Mesenchymal stem cell (in vitro differentiated cells and primary cell): ENCODE measurements around the gene MAP4K3.

Experiments
- DNase-seq: peaks from one replicate; pipeline ENCODE4 v3.0.0-alpha.2; 2013
- H2AFZ ChIP-seq: one replicate; pipeline ENCODE4 v1.6.1; 2013; ENCODE audit warnings: low read depth, mild to moderate bottlenecking, control low read depth, inconsistent platforms, low read length, moderate library complexity
- H2AK5ac ChIP-seq: 2 replicates; pipeline ENCODE4 v1.6.1; 2013; ENCODE audit warnings: low read length, moderate library complexity, mild to moderate bottlenecking, inconsistent platforms; ENCODE audit not compliant: severe bottlenecking
- H2BK120ac ChIP-seq: one replicate; pipeline ENCODE4 v1.6.1; 2013; ENCODE audit warnings: low read depth, mild to moderate bottlenecking, inconsistent platforms, low read length, moderate library complexity
- H2BK12ac ChIP-seq, 2 experiments: one replicate each; pipeline ENCODE4 v1.6.1; 2013; ENCODE audit warnings: inconsistent platforms in 2 of 2, low read length in 2 of 2, mild to moderate bottlenecking in 2 of 2, moderate library complexity in 2 of 2, control low read depth in 1 of 2
- H2BK15ac ChIP-seq: one replicate; pipeline ENCODE4 v1.6.1; 2013; ENCODE audit warnings: mild to moderate bottlenecking, low read depth, inconsistent platforms; ENCODE audit not compliant: poor library complexity, severe bottlenecking
- H2BK5ac ChIP-seq: 2 replicates; pipeline ENCODE4 v1.6.1; 2013; ENCODE audit warnings: low read depth, mild to moderate bottlenecking, low read length, control low read depth, inconsistent platforms; ENCODE audit not compliant: poor library complexity, severe bottlenecking
- H3K14ac ChIP-seq, 2 experiments: one replicate each; pipeline ENCODE4 v1.6.1; 2013; ENCODE audit warnings: inconsistent platforms in 2 of 2, low read length in 2 of 2, control low read depth in 1 of 2, mild to moderate bottlenecking in 1 of 2, moderate library complexity in 1 of 2
- H3K18ac ChIP-seq, 2 experiments: one replicate each; pipeline ENCODE4 v1.6.1; 2013; ENCODE audit warnings: inconsistent platforms in 2 of 2, low read length in 2 of 2, control low read depth in 1 of 2, low read depth in 1 of 2, mild to moderate bottlenecking in 1 of 2
- H3K23ac ChIP-seq, 2 experiments: one replicate each; pipeline ENCODE4 v1.6.1; 2013; ENCODE audit warnings: inconsistent platforms in 2 of 2, low read length in 2 of 2, mild to moderate bottlenecking in 2 of 2, moderate library complexity in 2 of 2, control low read depth in 1 of 2
- H3K27ac ChIP-seq: 2 replicates; pipeline ENCODE4 v1.5.1; 2013; ENCODE audit warnings: mild to moderate bottlenecking, moderate library complexity, low read length, control low read depth, inconsistent platforms; ENCODE audit not compliant: poor library complexity, severe bottlenecking
- H3K27me3 ChIP-seq, 2 experiments: 2 replicates each; pipeline versions ENCODE4 v1.6.1 to v1.7.0; 2013; ENCODE audit warnings: low read length in 2 of 2, mild to moderate bottlenecking in 2 of 2, moderate library complexity in 2 of 2, control low read depth in 1 of 2, inconsistent platforms in 1 of 2; ENCODE audit not compliant: control insufficient read depth in 1 of 2, insufficient read depth in 1 of 2
- H3K36me3 ChIP-seq, 2 experiments: 2 replicates each; pipeline versions ENCODE4 v1.6.1 to v1.7.0; 2013; ENCODE audit warnings: low read length in 2 of 2, control low read depth in 1 of 2, inconsistent platforms in 1 of 2, low read depth in 1 of 2, mild to moderate bottlenecking in 1 of 2; ENCODE audit not compliant: insufficient read depth in 2 of 2, control insufficient read depth in 1 of 2
- H3K4ac ChIP-seq, 2 experiments: one replicate each; pipeline ENCODE4 v1.6.1; 2013; ENCODE audit warnings: inconsistent platforms in 2 of 2, low read length in 2 of 2, mild to moderate bottlenecking in 2 of 2, moderate library complexity in 2 of 2, control low read depth in 1 of 2, low read depth in 1 of 2
- H3K4me1 ChIP-seq: 2 replicates; pipeline ENCODE4 v1.6.1; 2013; ENCODE audit warnings: low read depth, low read length, control low read depth; ENCODE audit not compliant: control insufficient read depth, insufficient read depth
- H3K4me2 ChIP-seq: 2 replicates; pipeline ENCODE4 v1.6.1; 2013; ENCODE audit warnings: low read length, mild to moderate bottlenecking, inconsistent platforms; ENCODE audit not compliant: poor library complexity, severe bottlenecking
- H3K4me3 ChIP-seq, 2 experiments: 2 replicates each; pipeline versions ENCODE4 v1.5.1 to v1.7.0; 2013; ENCODE audit warnings: low read length in 2 of 2, mild to moderate bottlenecking in 2 of 2, control low read depth in 1 of 2, low read depth in 1 of 2; ENCODE audit not compliant: insufficient read depth in 1 of 2
- H3K79me1 ChIP-seq: replicated peaks from 2 replicates; pipeline ENCODE4 v1.6.1; 2013; ENCODE audit warnings: mild to moderate bottlenecking, control low read depth, low read length, inconsistent platforms; ENCODE audit not compliant: poor library complexity, severe bottlenecking
- H3K9ac ChIP-seq: 2 replicates; pipeline ENCODE4 v1.7.0; 2013; ENCODE audit warnings: mild to moderate bottlenecking, low read length, moderate library complexity
- H3K9me3 ChIP-seq: 2 replicates; pipeline ENCODE4 v1.7.0; 2013; ENCODE audit warnings: mild to moderate bottlenecking, low read length; ENCODE audit not compliant: control insufficient read depth
- H4K8ac ChIP-seq: one replicate; pipeline ENCODE4 v1.6.1; 2013; ENCODE audit warnings: inconsistent platforms, mild to moderate bottlenecking, low read length, moderate library complexity
- H4K91ac ChIP-seq: one replicate; pipeline ENCODE4 v1.6.1; 2013; ENCODE audit warnings: mild to moderate bottlenecking, low read length, inconsistent platforms
- WGBS: methylation state at CpG from one replicate; pipeline ENCODE4 v1.1.7; 2013; ENCODE audit warnings: mixed read lengths; 5-methylcytosine and 5-hydroxymethylcytosine counted together

MAP4K3 gene

DNA sequence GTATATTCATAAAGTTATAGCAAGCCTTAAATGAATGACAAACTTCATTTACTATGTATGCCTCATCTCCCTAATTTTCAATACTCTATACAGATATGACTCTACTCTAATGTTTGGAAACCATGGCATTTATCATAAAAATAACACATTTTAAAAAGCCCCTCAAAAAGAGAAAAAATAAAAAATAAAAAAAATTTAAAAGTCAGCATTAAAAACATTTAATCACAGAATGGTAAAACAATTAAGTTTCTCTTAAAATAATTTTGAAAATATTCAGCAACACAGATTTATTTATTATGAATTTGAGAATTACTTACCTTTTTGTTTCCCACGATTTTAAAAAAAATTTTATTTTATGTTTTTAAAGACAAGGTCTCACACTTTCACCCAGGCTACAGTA is 128.3 kb downstream of the MAP4K3 start:
- H2AK5ac ChIP-seq, result no peak overlapping the region
- no peak for DNase-seq
- no peak overlapping the region for H3K4me3 ChIP-seq

GRCh38 chr2:39306626-39307025 is 130.5 kb downstream of the MAP4K3 start:
- H3K27ac ChIP-seq, result no peak overlapping the region
- H3K4me2 ChIP-seq, result no peak overlapping the region
- 89% methylated on average over 1 of the region's 1 CpG for WGBS
- no peak overlapping the region for H2BK120ac ChIP-seq
- H3K4me3 ChIP-seq, result no peak overlapping the region
- H3K9ac ChIP-seq, result no peak overlapping the region
- no peak overlapping the region for H3K14ac ChIP-seq
- no peaks in the 10 kb centered on the region for H3K27me3 ChIP-seq
- no peaks in the 10 kb centered on the region for H3K4me1 ChIP-seq
- no peak overlapping the region for H3K18ac ChIP-seq
- no peak overlapping the region for H4K8ac ChIP-seq
- DNase-seq, result no peak
- H2BK12ac ChIP-seq, result no peak overlapping the region
- no peaks in the 10 kb centered on the region for H3K9me3 ChIP-seq
- peaks cover 9% of the 10 kb centered on the region for H3K79me1 ChIP-seq
- H3K36me3 ChIP-seq, result peaks cover 10 to 75% of the 10 kb centered on the region in 2 experiments
- H3K23ac ChIP-seq, result no peak overlapping the region
- no peak overlapping the region for H2BK15ac ChIP-seq
- H3K4ac ChIP-seq, result no peak overlapping the region
- H2AK5ac ChIP-seq, result no peak overlapping the region
- H4K91ac ChIP-seq, result no peak overlapping the region
- no peak overlapping the region for H2AFZ ChIP-seq
- no peak overlapping the region for H2BK5ac ChIP-seq

More for the DNA sequence above, 128.3 kb downstream of the MAP4K3 start:
- H3K4me1 ChIP-seq, result no peaks in the 10 kb centered on the region
- H2BK12ac ChIP-seq, result no peak overlapping the region
- H2BK15ac ChIP-seq, result no peak overlapping the region
- no peak overlapping the region for H2BK120ac ChIP-seq
- no peaks in the 10 kb centered on the region for H3K27me3 ChIP-seq
- H3K9ac ChIP-seq, result no peak overlapping the region
- peaks cover 12% of the 10 kb centered on the region for H3K79me1 ChIP-seq
- no peak overlapping the region for H3K27ac ChIP-seq
- no peak overlapping the region for H4K91ac ChIP-seq
- H3K14ac ChIP-seq, result no peak overlapping the region
- no peak overlapping the region for H2AFZ ChIP-seq
- H4K8ac ChIP-seq, result no peak overlapping the region
- H3K23ac ChIP-seq, result no peak overlapping the region
- WGBS, result 100% methylated on average over 1 of the region's 1 CpG
- no peaks in the 10 kb centered on the region for H3K9me3 ChIP-seq
- H3K4me2 ChIP-seq, result no peak overlapping the region
- H3K18ac ChIP-seq, result no peak overlapping the region
- H3K36me3 ChIP-seq, result peaks cover 11 to 79% of the 10 kb centered on the region in 2 experiments
- H2BK5ac ChIP-seq, result no peak overlapping the region
- no peak overlapping the region for H3K4ac ChIP-seq

- H2AFZ ChIP-seq, result no peak overlapping the region
- H2BK12ac ChIP-seq, result no peak overlapping the region
- no peaks in the 10 kb centered on the region for H3K9me3 ChIP-seq
- no peak overlapping the region for H2BK15ac ChIP-seq
- no peaks in the 10 kb centered on the region for H3K27me3 ChIP-seq
- H3K18ac ChIP-seq, result no peak overlapping the region
- H3K14ac ChIP-seq, result no peak overlapping the region
- DNase-seq, result peak; percentile 29
- H3K4me2 ChIP-seq, result no peak overlapping the region
- no peak overlapping the region for H2BK120ac ChIP-seq
- no peak overlapping the region for H3K27ac ChIP-seq
- no peak overlapping the region for H3K4me3 ChIP-seq
- no peak overlapping the region for H3K9ac ChIP-seq
- 100% methylated on average over 4 of the region's 4 CpGs for WGBS
- H4K8ac ChIP-seq, result no peak overlapping the region
- no peak overlapping the region for H2BK5ac ChIP-seq
- H3K36me3 ChIP-seq, result peaks cover 3 to 65% of the 10 kb centered on the region in 2 experiments
- H3K4ac ChIP-seq, result no peak overlapping the region
- no peak overlapping the region for H2AK5ac ChIP-seq
- H3K79me1 ChIP-seq, result peaks cover 8% of the 10 kb centered on the region
- H3K4me1 ChIP-seq, result no peaks in the 10 kb centered on the region
- no peak overlapping the region for H4K91ac ChIP-seq
- no peak overlapping the region for H3K23ac ChIP-seq
Measured at GRCh38 chr2:39304729-39305128, 132.4 kb downstream of the MAP4K3 start.

- no peak overlapping the region for H3K23ac ChIP-seq
- no CpG with 5 or more reads among the region's 1 CpG for WGBS
- H3K14ac ChIP-seq, result no peak overlapping the region
Measured at GRCh38 chr2:39304200-39304599, 132.9 kb downstream of the MAP4K3 start.

More at GRCh38 chr2:39304200-39304599, 132.9 kb downstream of the MAP4K3 start:
- DNase-seq, result no peak
- Histone ChIP-seq H3K4me3 (no peak overlapping the region), H2BK12ac (no peak overlapping the region), H3K27ac (no peak overlapping the region), H2AFZ (no peak overlapping the region), H2BK15ac (no peak overlapping the region), H2AK5ac (no peak overlapping the region), H3K79me1 (peaks cover 8% of the 10 kb centered on the region), H3K27me3 (no peaks in the 10 kb centered on the region), H3K36me3 (peaks cover 3 to 68% of the 10 kb centered on the region in 2 experiments), H4K91ac (no peak overlapping the region), H3K18ac (no peak overlapping the region), H4K8ac (no peak overlapping the region), H3K4ac (no peak overlapping the region), H3K4me1 (no peaks in the 10 kb centered on the region), H2BK5ac (no peak overlapping the region), H2BK120ac (no peak overlapping the region), H3K4me2 (no peak overlapping the region), H3K9me3 (no peaks in the 10 kb centered on the region), H3K9ac (no peak overlapping the region)
